Caco-2 (cell line): ENCODE measurements around the gene SAG. TPM values are rescaled to one million over a fixed set of nuclear protein-coding genes. Genes with fewer than 3 reads are reported as not detected.

Experiments
- BruUV-seq: library from RNA; stranded (reverse); fragments of 400-500 nt; replicated peaks from 2 replicates; lab custom pipeline; 2021; lab: Mats Ljungman, UMichigan
- CTCF ChIA-PET: fragments of 300-600 bp; sonication (Branson Sonifier 250); formaldehyde crosslinking; loops from one replicate; lab custom pipeline; 2022; ENCODE audit warnings: antibody characterized with exemption; lab: Charles Lee
- POLR2A ChIA-PET: fragments of 300-600 bp; sonication (Branson Sonifier 250); formaldehyde crosslinking; loops from one replicate; lab custom pipeline; 2022; ENCODE audit warnings: antibody characterized with exemption; lab: Charles Lee
- DNase-seq, 2 experiments: peaks; one replicate each; pipeline versions ENCODE4 v3.0.0 to v3.0.0-alpha.2; 2020 to 2022
- H3K27me3 ChIP-seq: replicated peaks from 2 replicates; pipeline ENCODE4 v1.6.0; 2011; ENCODE audit warnings: low read length; ENCODE audit not compliant: control insufficient read depth, insufficient read depth
- H3K36me3 ChIP-seq: 2 replicates; pipeline ENCODE4 v1.5.1; 2011; ENCODE audit warnings: low read length; ENCODE audit not compliant: control insufficient read depth, insufficient read depth
- H3K4me1 ChIP-seq: fragments of 250-450 bp; sonication (Bioruptor Pico); 2 replicates; pipeline ENCODE4 v1.5.1; 2020; ENCODE audit warnings: mild to moderate bottlenecking
- H3K4me3 ChIP-seq: 2 replicates; pipeline ENCODE4 v1.5.1; 2011; ENCODE audit warnings: low read depth, mild to moderate bottlenecking, control low read depth, low read length
- H3K9me3 ChIP-seq: fragments of 250-450 bp; sonication (Bioruptor Pico); 2 replicates; pipeline ENCODE4 v1.5.1; 2020; ENCODE audit warnings: mild to moderate bottlenecking, moderate library complexity
- H3K27ac Mint-ChIP-seq: one replicate; pipeline ENCODE4 v1.8.0; 2022; ENCODE audit warnings: mixed read lengths; ENCODE audit not compliant: unreplicated experiment
- H3K27me3 Mint-ChIP-seq: one replicate; pipeline ENCODE4 v1.8.0; 2022; ENCODE audit warnings: mixed read lengths; ENCODE audit not compliant: insufficient read depth, unreplicated experiment
- H3K36me3 Mint-ChIP-seq: one replicate; pipeline ENCODE4 v1.8.0; 2022; ENCODE audit warnings: mild to moderate bottlenecking, mixed read lengths; ENCODE audit not compliant: insufficient read depth, unreplicated experiment
- H3K4me1 Mint-ChIP-seq: one replicate; pipeline ENCODE4 v1.8.0; 2022; ENCODE audit warnings: low read depth, mixed read lengths; ENCODE audit not compliant: unreplicated experiment
- H3K4me3 Mint-ChIP-seq: one replicate; pipeline ENCODE4 v1.8.0; 2022; ENCODE audit warnings: mild to moderate bottlenecking, moderate library complexity, mixed read lengths; ENCODE audit not compliant: unreplicated experiment
- H3K9me3 Mint-ChIP-seq: one replicate; pipeline ENCODE4 v1.8.0; 2022; ENCODE audit warnings: mixed read lengths; ENCODE audit not compliant: unreplicated experiment
- intact Hi-C: fragments of 100-400 bp; cut with micrococcal nuclease; formaldehyde crosslinking; loops from one replicate; pipeline ENCODE4 v1.10.0; 2022; ENCODE audit not compliant: unreplicated experiment
- total RNA-seq: library from RNA; stranded (reverse); gene quantifications from 2 replicates; pipeline ENCODE4 v1.2.3, GENCODE V29; 2022
- TF ChIP-seq, protein P1 (sequence below), 2 experiments: fragments of 200-600 bp in 1 of 2; IDR thresholded peaks; 1 replicate in 1 of 2; 2 replicates in 1 of 2; pipeline versions ENCODE4 v1.5.1 to v1.8.0; 2011 to 2022; ENCODE audit warnings: antibody characterized with exemption in 1 of 2, control low read depth in 1 of 2, inconsistent platforms in 1 of 2, low read depth in 1 of 2, low read length in 1 of 2, mild to moderate bottlenecking in 1 of 2, moderate library complexity in 1 of 2; ENCODE audit not compliant: insufficient read depth in 1 of 2, severe bottlenecking in 1 of 2, unreplicated experiment in 1 of 2

The SAG gene
- total RNA-seq, 1 experiment from 2014 or later: not detected

DNA sequence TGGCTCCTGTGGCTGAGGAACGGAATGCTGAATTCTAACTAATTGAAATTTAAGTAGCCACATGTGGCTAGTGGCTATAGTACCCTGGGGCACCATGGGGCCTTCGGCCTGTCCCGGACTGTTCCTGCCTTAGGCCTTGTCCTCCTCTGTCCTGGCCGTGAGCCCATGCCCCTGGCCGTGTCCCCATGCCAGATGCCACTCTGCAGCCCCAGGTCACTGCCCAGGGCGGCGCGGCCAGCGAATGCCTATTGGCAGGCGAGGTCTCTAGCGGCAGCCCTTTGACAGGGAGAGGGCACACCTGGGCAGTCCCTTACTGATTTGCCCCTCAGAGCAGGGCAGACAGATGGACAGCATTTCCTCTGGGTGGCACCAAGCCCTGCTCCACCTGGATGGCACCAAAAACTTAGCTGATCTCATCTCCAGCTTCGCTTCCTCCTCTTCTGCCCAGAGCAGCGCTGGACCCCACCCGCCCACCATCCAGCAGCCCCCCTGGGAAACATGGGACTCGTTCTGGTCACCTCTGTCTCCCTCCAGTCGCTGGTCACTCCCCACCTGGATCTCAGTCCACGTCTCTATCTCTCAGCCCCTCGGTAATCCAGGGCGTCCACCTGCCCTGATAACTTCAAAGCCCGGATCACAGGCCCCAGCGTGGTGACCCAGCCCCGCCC lies 45.6 kb downstream of the SAG start:
- Mint-ChIP-seq H3K27me3 (no peaks in the 10 kb centered on the region), H3K4me1 (peaks cover 47% of the 10 kb centered on the region), H3K9me3 (no peaks in the 10 kb centered on the region), H3K27ac (peak overlapping the region; percentile 68), H3K4me3 (peak overlapping the region; percentile 70), H3K36me3 (peaks cover 32% of the 10 kb centered on the region)
- ChIA-PET POLR2A (no interaction called here), CTCF (interaction anchor here (0.9 kb wide), 1 partner anchor 8 kb away, joined by 3 read pairs; no protein-coding TSS in a partner anchor)
- H3K4me3 ChIP-seq: peak overlapping the region; percentile 56
- no peaks in the 10 kb centered on the region for H3K36me3 ChIP-seq
- TF ChIP-seq, protein P1, sequence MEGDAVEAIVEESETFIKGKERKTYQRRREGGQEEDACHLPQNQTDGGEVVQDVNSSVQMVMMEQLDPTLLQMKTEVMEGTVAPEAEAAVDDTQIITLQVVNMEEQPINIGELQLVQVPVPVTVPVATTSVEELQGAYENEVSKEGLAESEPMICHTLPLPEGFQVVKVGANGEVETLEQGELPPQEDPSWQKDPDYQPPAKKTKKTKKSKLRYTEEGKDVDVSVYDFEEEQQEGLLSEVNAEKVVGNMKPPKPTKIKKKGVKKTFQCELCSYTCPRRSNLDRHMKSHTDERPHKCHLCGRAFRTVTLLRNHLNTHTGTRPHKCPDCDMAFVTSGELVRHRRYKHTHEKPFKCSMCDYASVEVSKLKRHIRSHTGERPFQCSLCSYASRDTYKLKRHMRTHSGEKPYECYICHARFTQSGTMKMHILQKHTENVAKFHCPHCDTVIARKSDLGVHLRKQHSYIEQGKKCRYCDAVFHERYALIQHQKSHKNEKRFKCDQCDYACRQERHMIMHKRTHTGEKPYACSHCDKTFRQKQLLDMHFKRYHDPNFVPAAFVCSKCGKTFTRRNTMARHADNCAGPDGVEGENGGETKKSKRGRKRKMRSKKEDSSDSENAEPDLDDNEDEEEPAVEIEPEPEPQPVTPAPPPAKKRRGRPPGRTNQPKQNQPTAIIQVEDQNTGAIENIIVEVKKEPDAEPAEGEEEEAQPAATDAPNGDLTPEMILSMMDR (IDR thresholded peaks at IDR 0.05; ENCODE audit: insufficient read depth in 1 of 2, low read depth in 1 of 2, low read length in 1 of 2, severe bottlenecking in 1 of 2, unreplicated experiment in 1 of 2): no peak
- intact Hi-C loops: loop anchor here (10.0 kb wide), 1 partner anchor 92 kb away; no protein-coding TSS in a partner anchor
- no TSS peak for BruUV-seq
- no peak for DNase-seq
- peaks cover 66% of the 10 kb centered on the region for H3K4me1 ChIP-seq
- no peaks in the 10 kb centered on the region for H3K9me3 ChIP-seq
- H3K27me3 ChIP-seq: no peaks in the 10 kb centered on the region

- Mint-ChIP-seq H3K27ac (peak within 1 kb of the TSS; percentile 68), H3K9me3 (no peaks in the 10 kb centered on the region), H3K4me3 (peak within 1 kb of the TSS; percentile 71), H3K36me3 (peaks cover 39% of the 10 kb centered on the region), H3K4me1 (peaks cover 40% of the 10 kb centered on the region), H3K27me3 (no peaks in the 10 kb centered on the region)
- POLR2A ChIA-PET: no interaction called here
- Histone ChIP-seq H3K4me1 (peaks cover 66% of the 10 kb centered on the region), H3K9me3 (no peaks in the 10 kb centered on the region), H3K4me3 (peak within 1 kb of the TSS; percentile 83), H3K36me3 (no peaks in the 10 kb centered on the region), H3K27me3 (no peaks in the 10 kb centered on the region)
- TF ChIP-seq, protein P1 (IDR thresholded peaks at IDR 0.05; ENCODE audit: insufficient read depth in 1 of 2, low read depth in 1 of 2, low read length in 1 of 2, severe bottlenecking in 1 of 2, unreplicated experiment in 1 of 2): peak in 1 of 2 experiments; percentile 30
- no TSS peak for BruUV-seq
- DNase-seq: peak; percentile 88 to 93
- intact Hi-C loops: loop anchor here (10.0 kb wide), 1 partner anchor 91 kb away; no protein-coding TSS in a partner anchor
- CTCF ChIA-PET: interaction anchor here (0.6 to 0.9 kb wide), 2 partner anchors 9 to 608 kb away, joined by 3 to 7 read pairs; no protein-coding TSS in a partner anchor
Observed at GRCh38 chr2:233353769-233354499, 46.3 kb downstream of the SAG start, which contains the start of gene DGKD. Gene DGKD (plus strand): TSS chr2:233354494. CDS start chr2:233354519, 25 bp downstream.

DNA sequence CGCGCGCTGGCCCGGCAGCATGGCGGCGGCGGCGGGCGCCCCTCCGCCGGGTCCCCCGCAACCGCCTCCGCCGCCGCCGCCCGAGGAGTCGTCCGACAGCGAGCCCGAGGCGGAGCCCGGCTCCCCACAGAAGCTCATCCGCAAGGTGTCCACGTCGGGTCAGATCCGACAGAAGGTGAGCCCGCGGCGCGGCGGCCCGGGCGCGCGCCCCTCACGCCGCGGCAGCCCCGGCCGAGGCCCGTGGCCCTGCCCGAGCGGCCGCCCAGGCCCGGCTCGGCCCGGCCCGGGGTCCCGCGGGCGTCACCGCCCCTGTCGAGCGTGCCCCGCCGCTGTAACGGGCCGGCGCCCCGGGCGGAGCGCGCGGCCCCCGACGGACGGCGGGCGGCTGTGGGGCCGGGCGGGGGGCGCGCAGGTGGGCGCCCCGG lies 46.9 kb downstream of the SAG start:
- Histone ChIP-seq H3K36me3 (no peaks in the 10 kb centered on the region), H3K27me3 (no peaks in the 10 kb centered on the region), H3K4me1 (peaks cover 65% of the 10 kb centered on the region), H3K4me3 (peak overlapping the region; percentile 83), H3K9me3 (no peaks in the 10 kb centered on the region)
- H3K9me3 Mint-ChIP-seq: no peaks in the 10 kb centered on the region
- no peaks in the 10 kb centered on the region for H3K27me3 Mint-ChIP-seq
- peaks cover 36% of the 10 kb centered on the region for H3K4me1 Mint-ChIP-seq
- POLR2A ChIA-PET: no interaction called here
- DNase-seq: no peak
- intact Hi-C loops: loop anchor here (10.0 kb wide), 1 partner anchor 90 kb away; no protein-coding TSS in a partner anchor
- no TSS peak for BruUV-seq
- peaks cover 45% of the 10 kb centered on the region for H3K36me3 Mint-ChIP-seq
- TF ChIP-seq, protein P1 (IDR thresholded peaks at IDR 0.05; ENCODE audit: insufficient read depth in 1 of 2, low read depth in 1 of 2, low read length in 1 of 2, severe bottlenecking in 1 of 2, unreplicated experiment in 1 of 2): no peak
- peak overlapping the region; percentile 70 for H3K4me3 Mint-ChIP-seq
- CTCF ChIA-PET: interaction anchor here (0.6 kb wide), 1 partner anchor 607 kb away, joined by 7 read pairs; no protein-coding TSS in a partner anchor
- H3K27ac Mint-ChIP-seq: no peak overlapping the region
